Upper lobe of right lung (tissue), 1 donor: ENCODE results near the gene HTR3D. TPM values are rescaled to one million over a fixed set of nuclear protein-coding genes. Genes with fewer than 3 reads are reported as not detected.
"Not testable (repeated sequence)": the region's sequence is repeated elsewhere in the genome, so short reads cannot be mapped to it uniquely, and the experiment has no call there.

Experiments used
- ATAC-seq: fragments of 200-7000 bp; cut with Tn5 transposase; one replicate; pipeline ENCODE4 v1.9.1; 2020; ENCODE audit warnings: mild to moderate bottlenecking, moderate library complexity
- DNase-seq: peaks from one replicate; pipeline ENCODE4 v3.0.0-alpha.2; 2020
- H3K27ac ChIP-seq: fragments of 200-600 bp; one replicate; pipeline ENCODE4 v1.8.0; 2022
- H3K27me3 ChIP-seq: fragments of 200-600 bp; one replicate; pipeline ENCODE4 v1.8.0; 2022; ENCODE audit warnings: mild to moderate bottlenecking
- H3K36me3 ChIP-seq: fragments of 200-600 bp; one replicate; pipeline ENCODE4 v1.8.0; 2022
- H3K4me1 ChIP-seq: fragments of 200-600 bp; one replicate; pipeline ENCODE4 v1.8.0; 2022
- H3K4me3 ChIP-seq: fragments of 200-600 bp; one replicate; pipeline ENCODE4 v1.8.0; 2022; ENCODE audit warnings: mild to moderate bottlenecking
- H3K9me3 ChIP-seq: fragments of 200-600 bp; one replicate; pipeline ENCODE4 v1.8.0; 2022
- intact Hi-C: fragments of 100-400 bp; cut with DNase I; formaldehyde crosslinking; loops from one replicate; pipeline ENCODE4 v1.11.0; 2022
- total RNA-seq: library from RNA; stranded (reverse); fragmentation: NEBNext Ultra II Directional; extraction: Animal tissue kit (Norgen Biotek cat#: 25700); gene quantifications from one replicate; pipeline ENCODE4 v1.2.1, GENCODE V29; 2021
- TF ChIP-seq, protein P1 (sequence below): fragments of 200-600 bp; IDR thresholded peaks from one replicate; pipeline ENCODE4 v1.8.0; 2022; ENCODE audit warnings: antibody characterized with exemption
- donor health status: DM: no; HTN: yes; CAD: no; lungs with severe emphysema.

HTR3D gene
- total RNA-seq, 1 donor from 2014 or later, result not detected

DNA sequence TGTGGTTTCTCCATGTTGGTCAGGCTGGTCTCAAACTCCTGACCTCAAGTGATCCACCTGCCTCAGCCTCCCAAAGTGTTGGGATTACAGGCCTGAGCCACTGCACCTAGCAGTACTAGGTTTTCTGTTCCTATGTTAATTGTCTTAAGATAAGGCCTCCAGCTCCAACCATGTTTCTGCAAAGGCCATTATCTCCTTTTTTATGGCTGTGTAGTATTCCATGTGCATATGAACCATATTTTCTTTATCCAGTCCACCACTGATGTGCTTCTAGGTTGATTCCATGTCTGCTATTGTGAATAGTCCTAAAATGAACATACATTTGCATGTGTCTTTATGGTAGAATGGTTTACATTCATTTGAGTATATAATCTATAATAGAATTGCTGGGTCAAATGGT lies 31.1 kb downstream of the HTR3D start:
- ATAC-seq (no peak), DNase-seq (no peak)
- TF ChIP-seq, protein P1, sequence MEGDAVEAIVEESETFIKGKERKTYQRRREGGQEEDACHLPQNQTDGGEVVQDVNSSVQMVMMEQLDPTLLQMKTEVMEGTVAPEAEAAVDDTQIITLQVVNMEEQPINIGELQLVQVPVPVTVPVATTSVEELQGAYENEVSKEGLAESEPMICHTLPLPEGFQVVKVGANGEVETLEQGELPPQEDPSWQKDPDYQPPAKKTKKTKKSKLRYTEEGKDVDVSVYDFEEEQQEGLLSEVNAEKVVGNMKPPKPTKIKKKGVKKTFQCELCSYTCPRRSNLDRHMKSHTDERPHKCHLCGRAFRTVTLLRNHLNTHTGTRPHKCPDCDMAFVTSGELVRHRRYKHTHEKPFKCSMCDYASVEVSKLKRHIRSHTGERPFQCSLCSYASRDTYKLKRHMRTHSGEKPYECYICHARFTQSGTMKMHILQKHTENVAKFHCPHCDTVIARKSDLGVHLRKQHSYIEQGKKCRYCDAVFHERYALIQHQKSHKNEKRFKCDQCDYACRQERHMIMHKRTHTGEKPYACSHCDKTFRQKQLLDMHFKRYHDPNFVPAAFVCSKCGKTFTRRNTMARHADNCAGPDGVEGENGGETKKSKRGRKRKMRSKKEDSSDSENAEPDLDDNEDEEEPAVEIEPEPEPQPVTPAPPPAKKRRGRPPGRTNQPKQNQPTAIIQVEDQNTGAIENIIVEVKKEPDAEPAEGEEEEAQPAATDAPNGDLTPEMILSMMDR, result no peak
- Histone ChIP-seq H3K36me3 (no peaks in the 10 kb centered on the region), H3K9me3 (no peaks in the 10 kb centered on the region), H3K27me3 (no peaks in the 10 kb centered on the region), H3K4me3 (no peak overlapping the region), H3K4me1 (no peaks in the 10 kb centered on the region), H3K27ac (no peak overlapping the region)
- intact Hi-C loops, result no loop called here

DNA sequence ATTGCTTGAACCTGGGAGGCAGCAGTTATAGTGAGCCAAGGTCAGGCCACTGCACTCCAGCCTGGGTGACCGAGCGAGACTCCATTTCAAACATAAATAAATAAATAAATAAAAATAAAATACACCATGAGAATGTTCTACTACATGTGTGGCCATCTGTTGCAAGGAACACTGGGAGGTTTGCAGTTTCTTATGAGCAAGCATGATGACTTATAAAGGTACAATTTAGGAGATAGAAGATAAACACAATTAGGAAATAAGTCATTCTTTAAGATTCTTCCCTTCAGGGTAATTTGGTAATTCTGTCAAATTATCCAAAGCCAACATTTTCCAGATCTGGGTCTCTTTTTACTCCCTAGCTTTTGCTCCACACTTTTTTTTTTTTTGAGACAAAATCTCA lies 34.7 kb downstream of the HTR3D start:
- intact Hi-C loops, result no loop called here
- H3K4me3 ChIP-seq, result no peak overlapping the region
- H3K9me3 ChIP-seq, result no peaks in the 10 kb centered on the region
- TF ChIP-seq, protein P1, result no peak
- no peaks in the 10 kb centered on the region for H3K27me3 ChIP-seq
- no peak overlapping the region for H3K27ac ChIP-seq
- no peaks in the 10 kb centered on the region for H3K36me3 ChIP-seq
- H3K4me1 ChIP-seq, result no peaks in the 10 kb centered on the region
- ATAC-seq (no peak), DNase-seq (no peak)

DNA sequence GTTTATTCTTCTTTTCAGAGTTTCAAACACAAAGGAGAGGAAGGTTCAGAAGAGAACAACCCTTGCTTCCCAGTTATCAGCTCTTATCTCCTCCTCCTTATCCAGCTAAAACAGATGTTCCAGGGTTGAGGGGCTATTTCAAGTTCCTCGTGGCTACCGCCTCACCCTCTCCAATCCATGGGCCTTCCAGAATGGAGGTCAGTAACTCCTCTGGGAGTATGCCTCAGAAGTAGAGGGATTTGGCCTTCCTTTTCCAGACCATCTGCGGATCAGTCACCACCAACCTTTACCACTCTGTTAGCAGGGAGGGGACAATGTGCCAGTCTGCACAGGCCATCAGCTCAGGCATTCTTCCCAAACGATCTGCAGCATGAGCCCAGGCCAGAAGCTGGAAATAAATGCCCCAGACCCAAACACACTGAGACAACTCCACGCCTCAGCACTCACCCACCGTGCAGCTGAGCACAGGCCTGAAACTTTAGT lies 36.1 kb downstream of the HTR3D start:
- H3K9me3 ChIP-seq, result no peaks in the 10 kb centered on the region
- H3K4me3 ChIP-seq, result no peak overlapping the region
- ATAC-seq (no peak), DNase-seq (no peak)
- TF ChIP-seq, protein P1, result no peak
- H3K36me3 ChIP-seq, result no peaks in the 10 kb centered on the region
- intact Hi-C loops, result no loop called here
- no peaks in the 10 kb centered on the region for H3K27me3 ChIP-seq
- H3K27ac ChIP-seq, result no peak overlapping the region
- H3K4me1 ChIP-seq, result no peaks in the 10 kb centered on the region

DNA sequence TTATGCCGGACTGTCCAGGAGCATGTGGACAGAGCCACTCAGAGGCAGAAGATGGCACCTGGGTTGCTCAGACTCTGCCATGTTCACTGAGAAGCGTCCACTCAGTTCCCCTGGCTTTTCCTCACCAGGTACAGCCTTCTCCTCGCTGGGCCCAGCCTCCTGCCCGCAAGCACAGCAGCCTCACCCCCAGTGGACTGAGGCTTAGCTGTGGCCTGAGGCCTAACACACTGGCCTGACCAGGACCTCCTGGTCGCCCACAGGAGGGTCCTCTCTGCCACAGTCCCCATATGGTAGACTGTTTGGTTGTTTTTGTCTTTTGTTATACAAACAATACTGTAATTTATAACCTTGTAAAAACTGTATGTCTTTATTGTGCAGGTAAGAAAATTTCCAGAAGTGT lies 36.8 kb downstream of the HTR3D start:
- intact Hi-C loops, result no loop called here
- no peak overlapping the region for H3K4me3 ChIP-seq
- TF ChIP-seq, protein P1, result no peak

DNA sequence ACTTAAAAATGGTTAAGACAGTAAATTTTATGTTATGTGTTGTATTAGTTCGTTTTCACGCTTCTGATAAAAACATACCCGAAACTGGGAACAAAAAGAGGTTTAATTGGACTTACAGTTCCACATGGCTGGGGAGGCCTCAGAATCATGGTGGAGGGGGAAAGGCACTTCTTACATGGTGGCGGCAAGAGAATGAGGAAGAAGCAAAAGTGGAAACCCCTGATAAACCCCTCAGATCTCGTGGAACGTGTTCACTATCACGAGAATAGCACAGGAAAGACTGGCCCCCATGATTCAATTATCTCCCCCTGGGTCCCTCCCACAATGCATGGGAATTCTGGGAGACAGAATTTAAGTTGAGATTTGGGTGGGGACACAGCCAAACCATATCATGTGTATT lies 39.6 kb downstream of the HTR3D start:
- ATAC-seq, H3K4me1 ChIP-seq, DNase-seq, H3K27ac ChIP-seq, H3K4me3 ChIP-seq, H3K9me3 ChIP-seq, H3K36me3 ChIP-seq, intact Hi-C loops, H3K27me3 ChIP-seq: not testable (repeated sequence)

More for the DNA sequence above, 36.8 kb downstream of the HTR3D start:
- no peaks in the 10 kb centered on the region for H3K27me3 ChIP-seq
- no peaks in the 10 kb centered on the region for H3K36me3 ChIP-seq
- no peak for DNase-seq
- ATAC-seq, result no peak
- no peaks in the 10 kb centered on the region for H3K4me1 ChIP-seq
- H3K27ac ChIP-seq, result no peak overlapping the region
- H3K9me3 ChIP-seq, result no peaks in the 10 kb centered on the region

DNA sequence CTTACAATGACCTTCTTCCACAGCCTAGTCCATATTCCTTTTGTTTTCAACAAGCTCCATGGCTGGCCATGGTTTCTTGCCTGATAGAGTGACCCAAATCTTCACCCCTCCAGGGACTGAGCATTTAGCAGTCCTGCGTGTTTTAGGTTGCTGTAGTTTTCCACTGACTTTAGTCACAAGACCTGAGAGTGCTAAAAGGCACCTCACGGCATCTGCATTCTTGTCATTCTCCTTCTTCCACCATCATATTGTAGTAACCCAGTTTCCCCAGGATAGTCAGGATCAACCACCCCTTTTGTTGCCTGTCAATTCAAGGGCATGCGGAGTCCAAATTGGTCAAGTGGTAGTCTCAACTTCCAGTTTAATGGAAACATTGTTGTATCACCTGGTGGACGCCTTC lies 42.1 kb downstream of the HTR3D start:
- Histone ChIP-seq H3K27ac (no peak overlapping the region), H3K4me1 (no peaks in the 10 kb centered on the region), H3K9me3 (no peaks in the 10 kb centered on the region), H3K27me3 (no peaks in the 10 kb centered on the region), H3K36me3 (no peaks in the 10 kb centered on the region), H3K4me3 (no peak overlapping the region)
- ATAC-seq (no peak), DNase-seq (no peak)
- intact Hi-C loops, result no loop called here
- TF ChIP-seq, protein P1, result no peak
